OCI-LY3 (cell line): Measurements from ENCODE around the gene MYLK.

ENCODE experiments used
- H2AFZ ChIP-seq: fragments of 200-600, 300-600 bp; shearing (Covaris generic); 2 replicates; pipeline ENCODE4 v1.6.0; 2014; ENCODE audit warnings: antibody characterized with exemption, low read depth, low read length
- H3K27ac ChIP-seq: fragments of 200-600, 300-600 bp; sonication (generic); 2 replicates; pipeline ENCODE4 v1.5.1; 2014; ENCODE audit warnings: mild to moderate bottlenecking, low read length, moderate library complexity, mixed read lengths
- H3K27me3 ChIP-seq: fragments of 200-600, 300-600 bp; sonication (generic); 2 replicates; pipeline ENCODE4 v1.6.1; 2014; ENCODE audit warnings: low read depth, low read length, mixed read lengths
- H3K36me3 ChIP-seq: fragments of 200-600, 300-600 bp; sonication (generic); replicated peaks from 2 replicates; pipeline ENCODE3; 2014; ENCODE audit warnings: low read depth, low read length, mixed read lengths
- H3K4me1 ChIP-seq: fragments of 300-600, 200-600 bp; sonication (generic); 2 replicates; pipeline ENCODE4 v1.6.1; 2014; ENCODE audit warnings: low read length, mixed read lengths
- H3K4me2 ChIP-seq: fragments of 200-600, 300-600 bp; sonication (generic); 2 replicates; pipeline ENCODE4 v1.6.1; 2014; ENCODE audit warnings: low read length, mixed read lengths
- H3K4me3 ChIP-seq: fragments of 300-600, 200-600 bp; sonication (generic); 2 replicates; pipeline ENCODE4 v1.5.1; 2014; ENCODE audit warnings: antibody characterized with exemption, mild to moderate bottlenecking, low read length, moderate library complexity
- H3K79me2 ChIP-seq: fragments of 300-600, 200-600 bp; shearing (Covaris generic); 2 replicates; pipeline ENCODE4 v1.6.1; 2014; ENCODE audit warnings: mild to moderate bottlenecking, low read length, mixed read lengths
- H3K9ac ChIP-seq: fragments of 300-600, 200-600 bp; shearing (Covaris generic); 2 replicates; pipeline ENCODE4 v1.6.0; 2014; ENCODE audit warnings: mild to moderate bottlenecking, low read length, moderate library complexity
- H3K9me3 ChIP-seq: fragments of 200-600, 300-600 bp; shearing (Covaris generic); 2 replicates; pipeline ENCODE4 v1.6.1; 2014; ENCODE audit warnings: low read length, mixed read lengths; ENCODE audit not compliant: insufficient read depth
- H4K20me1 ChIP-seq: fragments of 200-600, 300-600 bp; sonication (generic); 2 replicates; pipeline ENCODE4 v1.6.1; 2016; ENCODE audit warnings: low read length, mixed read lengths; ENCODE audit not compliant: insufficient read depth
- CTCF ChIP-seq: fragments of 200-600, 300-600 bp; sonication (generic); IDR thresholded peaks from 2 replicates; pipeline ENCODE4 v1.5.1; 2014; ENCODE audit warnings: antibody characterized with exemption, low read length, low read depth
- EZH2phosphoT487 ChIP-seq: fragments of 200-600 bp; shearing (Covaris generic); IDR thresholded peaks from 2 replicates; pipeline ENCODE4 v1.6.1; 2018; ENCODE audit warnings: antibody characterized with exemption, mixed run types, low read depth

The MYLK gene

DNA sequence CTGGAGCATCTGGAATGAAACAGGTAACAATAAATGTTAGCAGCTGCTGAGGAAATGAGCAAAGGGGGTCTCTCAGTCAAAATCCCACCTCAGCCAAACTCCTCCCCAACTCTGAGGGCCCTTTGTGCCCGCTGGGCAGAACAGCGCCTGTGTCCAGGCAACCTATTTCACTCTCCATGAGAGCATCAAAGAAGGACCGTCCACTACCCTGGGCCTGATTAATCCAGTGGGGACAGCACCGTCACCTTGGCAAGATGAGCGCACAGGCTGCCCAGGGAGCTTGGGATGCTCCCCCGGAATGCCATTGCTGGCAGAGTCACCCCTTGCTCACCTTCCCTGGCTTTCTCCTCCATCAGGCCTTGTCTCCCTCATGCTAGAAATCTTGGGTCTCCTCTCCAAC is 201.8 kb downstream of the MYLK start:
- H3K4me1 ChIP-seq = no peaks in the 10 kb centered on the region
- no peak overlapping the region for H2AFZ ChIP-seq
- no peak overlapping the region for H3K4me2 ChIP-seq
- TF ChIP-seq CTCF (no peak), EZH2phosphoT487 (no peak)
- H3K9me3 ChIP-seq = no peaks in the 10 kb centered on the region
- no peaks in the 10 kb centered on the region for H3K36me3 ChIP-seq
- H3K27ac ChIP-seq = no peak overlapping the region
- H3K79me2 ChIP-seq = no peaks in the 10 kb centered on the region
- H3K27me3 ChIP-seq = peaks cover 23% of the 10 kb centered on the region
- no peak overlapping the region for H3K4me3 ChIP-seq
- H4K20me1 ChIP-seq = no peaks in the 10 kb centered on the region
- H3K9ac ChIP-seq = no peak overlapping the region

GRCh38 chr3:123679712-123680386 is 204.3 kb downstream of the MYLK start:
- Histone ChIP-seq H3K36me3 (no peaks in the 10 kb centered on the region), H3K79me2 (no peaks in the 10 kb centered on the region), H3K27ac (no peak overlapping the region)

DNA sequence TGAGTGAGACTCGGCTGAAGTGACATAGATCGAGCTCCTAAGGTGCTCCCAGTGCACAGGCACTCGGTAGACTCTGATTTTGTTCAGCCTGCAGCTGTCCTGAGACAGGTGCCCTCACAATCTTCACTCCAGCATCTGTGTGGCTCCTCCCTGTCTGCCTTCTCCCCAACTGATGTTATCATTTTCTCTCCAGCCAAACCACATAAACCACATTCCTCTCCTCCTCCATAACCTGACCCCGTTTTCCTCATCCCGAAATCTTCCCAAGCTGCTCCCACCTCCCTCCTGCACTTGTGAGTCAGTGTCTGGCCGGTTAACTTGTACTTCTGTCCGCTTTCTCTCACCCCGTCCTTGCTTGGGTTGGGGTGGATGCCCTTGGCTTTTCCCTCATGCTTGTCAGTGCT is 206.0 kb downstream of the MYLK start:
- Histone ChIP-seq H3K4me1 (no peaks in the 10 kb centered on the region), H3K79me2 (no peaks in the 10 kb centered on the region), H3K4me2 (no peak overlapping the region), H2AFZ (no peak overlapping the region), H3K36me3 (no peaks in the 10 kb centered on the region), H4K20me1 (no peaks in the 10 kb centered on the region), H3K9me3 (no peaks in the 10 kb centered on the region), H3K27me3 (peaks cover 46% of the 10 kb centered on the region), H3K9ac (no peak overlapping the region), H3K27ac (no peak overlapping the region), H3K4me3 (no peak overlapping the region)
- TF ChIP-seq EZH2phosphoT487 = no peak
- no peak for TF ChIP-seq CTCF

More at GRCh38 chr3:123679712-123680386, 204.3 kb downstream of the MYLK start:
- Histone ChIP-seq H3K4me2 (no peak overlapping the region), H4K20me1 (no peaks in the 10 kb centered on the region), H3K9me3 (no peaks in the 10 kb centered on the region), H3K4me3 (no peak overlapping the region), H2AFZ (no peak overlapping the region), H3K4me1 (no peaks in the 10 kb centered on the region), H3K27me3 (peaks cover 31% of the 10 kb centered on the region), H3K9ac (no peak overlapping the region)
- TF ChIP-seq CTCF (no peak), EZH2phosphoT487 (no peak)

- no peaks in the 10 kb centered on the region for H3K36me3 ChIP-seq
- H3K27ac ChIP-seq = no peak overlapping the region
- H2AFZ ChIP-seq = no peak overlapping the region
- peaks cover 6% of the 10 kb centered on the region for H3K4me1 ChIP-seq
- no peak for TF ChIP-seq CTCF
- no peak for TF ChIP-seq EZH2phosphoT487
- H3K79me2 ChIP-seq = no peaks in the 10 kb centered on the region
- H3K9me3 ChIP-seq = no peaks in the 10 kb centered on the region
- H3K4me2 ChIP-seq = no peak overlapping the region
- no peak overlapping the region for H3K9ac ChIP-seq
- no peak overlapping the region for H3K4me3 ChIP-seq
- no peaks in the 10 kb centered on the region for H4K20me1 ChIP-seq
- peaks cover 44% of the 10 kb centered on the region for H3K27me3 ChIP-seq
Measured at GRCh38 chr3:123672429-123673146, 211.5 kb downstream of the MYLK start.
